Endothelial cell of umbilical vein (primary cell): ENCODE data around the gene NKD2. TPM values are rescaled to one million over a fixed set of nuclear protein-coding genes. Genes with fewer than 3 reads are reported as not detected.

Source experiments
- BruUV-seq: library from RNA; stranded (reverse); fragments of 400-500 nt; replicated peaks from 2 replicates; lab custom pipeline; 2021; lab: Mats Ljungman, UMichigan
- CTCF ChIA-PET: fragments of 300-600, 350-600 bp; sonication (Branson Sonifier 250); formaldehyde crosslinking; loops from one replicate; lab custom pipeline; 2021; ENCODE audit warnings: antibody characterized with exemption, inconsistent platforms; lab: Charles Lee
- POLR2A ChIA-PET: fragments of 300-600, 350-600 bp; sonication (Branson Sonifier 250); formaldehyde crosslinking; loops from one replicate; lab custom pipeline; 2021; ENCODE audit warnings: antibody characterized with exemption, inconsistent platforms; lab: Charles Lee
- DNase-seq: peaks from one replicate; pipeline ENCODE4 v3.0.0-alpha.2; 2011; ENCODE audit warnings: low read depth, low spot score
- FAIRE-seq: peaks from 2 replicates; lab custom pipeline; 2011; peaks lifted over from hg19 to GRCh38; lab: Jason Lieb, UNC
- H2AFZ ChIP-seq: 2 replicates; pipeline ENCODE4 v1.6.0; 2012; ENCODE audit warnings: low read depth, low read length, control low read depth, inconsistent platforms
- H3K27ac ChIP-seq: 2 replicates; pipeline ENCODE4 v1.5.1; 2011; ENCODE audit warnings: low read depth, mild to moderate bottlenecking, control low read depth, low read length, moderate library complexity; ENCODE audit not compliant: insufficient read depth
- H3K27me3 ChIP-seq, 2 experiments: 2 replicates each; pipeline versions ENCODE4 v1.6.0 to v1.6.1; 2011; ENCODE audit warnings: low read length in 2 of 2, mixed read lengths in 1 of 2; ENCODE audit not compliant: control insufficient read depth in 2 of 2, insufficient read depth in 2 of 2
- H3K36me3 ChIP-seq, 2 experiments: 2 replicates in 1 of 2; 3 replicates in 1 of 2; pipeline ENCODE4 v1.5.1; 2011; ENCODE audit warnings: low read length in 2 of 2, mild to moderate bottlenecking in 1 of 2, moderate library complexity in 1 of 2; ENCODE audit not compliant: control insufficient read depth in 2 of 2, insufficient read depth in 2 of 2; ENCODE audit errors: extremely low read depth in 1 of 2
- H3K4me1 ChIP-seq: 3 replicates; pipeline ENCODE4 v1.5.1; 2011; ENCODE audit warnings: mild to moderate bottlenecking, low read length; ENCODE audit not compliant: control insufficient read depth, insufficient read depth; ENCODE audit errors: extremely low read depth
- H3K4me2 ChIP-seq: 2 replicates; pipeline ENCODE4 v1.6.1; 2011; ENCODE audit warnings: low read length, control low read depth, mixed read lengths; ENCODE audit not compliant: insufficient read depth
- H3K4me3 ChIP-seq, 3 experiments: fragments of 200-600 bp in 1 of 3; sonication (generic), shearing (Covaris generic) in 1 of 3; replicated peaks in 1 of 3; 2 replicates each; pipeline ENCODE4 v1.5.1; 2011 to 2016; ENCODE audit warnings: control low read depth in 3 of 3, low read length in 3 of 3, mild to moderate bottlenecking in 2 of 3, inconsistent platforms in 1 of 3, low read depth in 1 of 3, moderate library complexity in 1 of 3; ENCODE audit not compliant: insufficient read depth in 1 of 3
- H3K79me2 ChIP-seq: 2 replicates; pipeline ENCODE4 v1.6.0; 2012; ENCODE audit warnings: low read length, inconsistent platforms; ENCODE audit not compliant: control insufficient read depth, insufficient read depth
- H3K9ac ChIP-seq: replicated peaks from 2 replicates; pipeline ENCODE3; 2011; ENCODE audit warnings: low read length, control low read depth; ENCODE audit not compliant: insufficient read depth; ENCODE audit errors: extremely low read depth
- H3K9me1 ChIP-seq: replicated peaks from 3 replicates; pipeline ENCODE4 v1.6.0; 2011; ENCODE audit warnings: mild to moderate bottlenecking, low read length; ENCODE audit not compliant: control insufficient read depth, insufficient read depth; ENCODE audit errors: extremely low read depth
- H3K9me3 ChIP-seq: replicated peaks from 2 replicates; pipeline ENCODE4 v1.5.1; 2012; ENCODE audit warnings: low read length, inconsistent platforms; ENCODE audit not compliant: control insufficient read depth, insufficient read depth
- H4K20me1 ChIP-seq: replicated peaks from 2 replicates; pipeline ENCODE3; 2011; ENCODE audit warnings: mild to moderate bottlenecking, low read length; ENCODE audit not compliant: control insufficient read depth, insufficient read depth; ENCODE audit errors: extremely low read depth
- EZH2 ChIP-seq: IDR thresholded peaks from 2 replicates; pipeline ENCODE4 v1.6.1; 2012; ENCODE audit warnings: borderline replicate concordance, low read depth, mild to moderate bottlenecking, moderate library complexity, low read length, inconsistent platforms; ENCODE audit not compliant: severe bottlenecking
- FOS ChIP-seq: IDR thresholded peaks from 2 replicates; pipeline ENCODE4 v1.6.1; 2011; ENCODE audit warnings: mild to moderate bottlenecking, low read length, moderate library complexity, borderline replicate concordance; ENCODE audit not compliant: insufficient read depth
- GATA2 ChIP-seq: IDR thresholded peaks from 2 replicates; pipeline ENCODE4 v1.7.0; 2011; ENCODE audit warnings: low read depth, mild to moderate bottlenecking, moderate library complexity, mixed read lengths, low read length; ENCODE audit not compliant: insufficient read length, insufficient read depth
- JUN ChIP-seq: IDR thresholded peaks from 2 replicates; pipeline ENCODE4 v1.6.1; 2011; ENCODE audit warnings: borderline replicate concordance, low read depth; ENCODE audit not compliant: insufficient read length, insufficient read depth
- MAX ChIP-seq: IDR thresholded peaks from 2 replicates; pipeline ENCODE4 v1.6.1; 2011; ENCODE audit not compliant: insufficient read depth, insufficient read length
- MYC ChIP-seq: IDR thresholded peaks from one replicate; pipeline ENCODE4 v1.6.1; 2011; ENCODE audit warnings: mild to moderate bottlenecking, low read depth, low read length
- POLR2A ChIP-seq: IDR thresholded peaks from 2 replicates; pipeline ENCODE4 v1.6.1; 2012; ENCODE audit warnings: low read depth, mild to moderate bottlenecking, control low read depth, low read length
- POLR2AphosphoS5 ChIP-seq: IDR thresholded peaks from 2 replicates; pipeline ENCODE4 v1.6.1; 2012; ENCODE audit warnings: low read depth, mild to moderate bottlenecking, control low read depth, low read length, moderate library complexity; ENCODE audit not compliant: insufficient read depth
- dilution Hi-C: fragments of 300-500 bp; cut with MboI; formaldehyde crosslinking; loops from one replicate; pipeline ENCODE4 v1.15.0; 2019; ENCODE audit warnings: low sequenced_read_pairs; ENCODE audit not compliant: extremely low pct_ligation_motif_present
- intact Hi-C: fragments of 100-400 bp; cut with micrococcal nuclease; formaldehyde crosslinking; loops from one replicate; pipeline ENCODE4 v1.10.0; 2022
- polyA plus RNA-seq, 4 experiments: library from polyadenylated mRNA; depleted of rRNA in 3 of 4; stranded (reverse) in 3 of 4; unstranded in 1 of 4; fragments of >200 nt; gene quantifications; 2 replicates each; pipeline versions ENCODE4 v1.2.1 to v1.2.3, GENCODE V29; 2011 to 2012; ENCODE audit warnings: missing spikeins in 1 of 4
- total RNA-seq: library from RNA; stranded (reverse); gene quantifications from 2 replicates; pipeline ENCODE4 v1.2.3, GENCODE V29; 2021
- TF ChIP-seq, protein P1 (sequence below), 2 donors: IDR thresholded peaks; 1 replicate in 1 of 2; 2 replicates in 1 of 2; pipeline ENCODE4 v1.5.1; 2011; ENCODE audit warnings: low read length in 2 of 2, mild to moderate bottlenecking in 2 of 2, moderate library complexity in 2 of 2, control low read depth in 1 of 2, inconsistent platforms in 1 of 2, low read depth in 1 of 2; ENCODE audit not compliant: insufficient read depth in 1 of 2; ENCODE audit errors: extremely low read depth in 1 of 2

NKD2 gene
- total and polyA plus RNA-seq, 2 donors (not counting 3 experiments of a cell fraction or from before 2014, with no cell fraction given), result 0.08 TPM; not detected in 1

- H3K27me3 ChIP-seq, result no peaks in the 10 kb centered on the region
- intact Hi-C loops (no loop called here), dilution Hi-C loops (no loop called here)
- no peak overlapping the region for H3K27ac ChIP-seq
- H3K9me1 ChIP-seq, result no peaks in the 10 kb centered on the region
- no peaks in the 10 kb centered on the region for H3K9me3 ChIP-seq
- DNase-seq, result no peak
- BruUV-seq, result no TSS peak
- H2AFZ ChIP-seq, result no peak overlapping the region
- no peak overlapping the region for H3K9ac ChIP-seq
- H4K20me1 ChIP-seq, result no peaks in the 10 kb centered on the region
- no peaks in the 10 kb centered on the region for H3K4me1 ChIP-seq
- no peaks in the 10 kb centered on the region for H3K36me3 ChIP-seq
- H3K4me2 ChIP-seq, result no peak overlapping the region
- ChIA-PET POLR2A (no interaction called here), CTCF (no interaction called here)
- TF ChIP-seq GATA2, result no peak
- TF ChIP-seq MAX, result no peak
- TF ChIP-seq, protein P1, sequence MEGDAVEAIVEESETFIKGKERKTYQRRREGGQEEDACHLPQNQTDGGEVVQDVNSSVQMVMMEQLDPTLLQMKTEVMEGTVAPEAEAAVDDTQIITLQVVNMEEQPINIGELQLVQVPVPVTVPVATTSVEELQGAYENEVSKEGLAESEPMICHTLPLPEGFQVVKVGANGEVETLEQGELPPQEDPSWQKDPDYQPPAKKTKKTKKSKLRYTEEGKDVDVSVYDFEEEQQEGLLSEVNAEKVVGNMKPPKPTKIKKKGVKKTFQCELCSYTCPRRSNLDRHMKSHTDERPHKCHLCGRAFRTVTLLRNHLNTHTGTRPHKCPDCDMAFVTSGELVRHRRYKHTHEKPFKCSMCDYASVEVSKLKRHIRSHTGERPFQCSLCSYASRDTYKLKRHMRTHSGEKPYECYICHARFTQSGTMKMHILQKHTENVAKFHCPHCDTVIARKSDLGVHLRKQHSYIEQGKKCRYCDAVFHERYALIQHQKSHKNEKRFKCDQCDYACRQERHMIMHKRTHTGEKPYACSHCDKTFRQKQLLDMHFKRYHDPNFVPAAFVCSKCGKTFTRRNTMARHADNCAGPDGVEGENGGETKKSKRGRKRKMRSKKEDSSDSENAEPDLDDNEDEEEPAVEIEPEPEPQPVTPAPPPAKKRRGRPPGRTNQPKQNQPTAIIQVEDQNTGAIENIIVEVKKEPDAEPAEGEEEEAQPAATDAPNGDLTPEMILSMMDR (IDR thresholded peaks at IDR 0.05; ENCODE audit: extremely low read depth in 1 of 2, insufficient read depth in 1 of 2, low read depth in 1 of 2, low read length in 2 of 2), result no peak
- TF ChIP-seq EZH2, result no peak
- TF ChIP-seq POLR2A, result no peak
- no peak for TF ChIP-seq FOS
- no peak for TF ChIP-seq MYC
- no peak for TF ChIP-seq POLR2AphosphoS5
- TF ChIP-seq JUN, result no peak
- H3K79me2 ChIP-seq, result no peaks in the 10 kb centered on the region
- no peak for FAIRE-seq
- H3K4me3 ChIP-seq, result no peak overlapping the region
Observed at GRCh38 chr5:1034986-1035385, 26.4 kb downstream of the NKD2 start.
